Measurements from ENCODE around the gene GPR37L1.
"Not testable (repeated sequence)": the region's sequence is repeated elsewhere in the genome, so short reads cannot be mapped to it uniquely, and the experiment has no call there.

The GPR37L1 gene

GRCh38 chr1:202133496-202133895 lies 10.8 kb downstream of the GPR37L1 start:
- no peak for TF ChIP-seq CTCF (IDR thresholded peaks at IDR 0.05; ENCODE audit: low read depth, low read length)
- no peak for DNase-seq (ENCODE audit: low read depth in 2 of 2)
- no peak overlapping the region for H3K4me3 ChIP-seq (replicated peaks in 1 of 2; ENCODE audit: low read depth in 2 of 2, low read length in 2 of 2)

- DNase-seq (ENCODE audit: low read depth in 2 of 2): no peak
- TF ChIP-seq CTCF (IDR thresholded peaks at IDR 0.05; ENCODE audit: low read depth, low read length): no peak
- no peak overlapping the region for H3K4me3 ChIP-seq (replicated peaks in 1 of 2; ENCODE audit: low read depth in 2 of 2, low read length in 2 of 2)
Observed at GRCh38 chr1:202133989-202134388, 11.3 kb downstream of the GPR37L1 start.

- no peak for TF ChIP-seq CTCF (IDR thresholded peaks at IDR 0.05; ENCODE audit: low read depth, low read length)
- H3K4me3 ChIP-seq (replicated peaks in 1 of 2; ENCODE audit: low read depth in 2 of 2, low read length in 2 of 2): no peak overlapping the region
- DNase-seq (ENCODE audit: low read depth in 2 of 2): no peak
Observed at GRCh38 chr1:202134645-202135172, 12.0 kb downstream of the GPR37L1 start.

GRCh38 chr1:202135221-202135721 lies 12.6 kb downstream of the GPR37L1 start:
- H3K4me3 ChIP-seq (replicated peaks in 1 of 2; ENCODE audit: low read depth in 2 of 2, low read length in 2 of 2): no peak overlapping the region
- TF ChIP-seq CTCF (IDR thresholded peaks at IDR 0.05; ENCODE audit: low read depth, low read length): peak; percentile 85
- DNase-seq (ENCODE audit: low read depth in 2 of 2): peak; percentile 69 to 71

- no peak for TF ChIP-seq CTCF (IDR thresholded peaks at IDR 0.05; ENCODE audit: low read depth, low read length)
- no peak overlapping the region for H3K4me3 ChIP-seq (replicated peaks in 1 of 2; ENCODE audit: low read depth in 2 of 2, low read length in 2 of 2)
- no peak for DNase-seq (ENCODE audit: low read depth in 2 of 2)
Observed at GRCh38 chr1:202140833-202141232, 18.1 kb downstream of the GPR37L1 start.

- not testable (repeated sequence) for H3K4me3 ChIP-seq (replicated peaks in 1 of 2; ENCODE audit: low read depth in 2 of 2, low read length in 2 of 2)
Observed at GRCh38 chr1:202141468-202141867, 18.8 kb downstream of the GPR37L1 start.

GRCh38 chr1:202143011-202143767 lies 20.5 kb downstream of the GPR37L1 start:
- TF ChIP-seq CTCF (IDR thresholded peaks at IDR 0.05; ENCODE audit: low read depth, low read length): no peak
- peak; percentile 18 to 20 for DNase-seq (ENCODE audit: low read depth in 2 of 2)
- H3K4me3 ChIP-seq (replicated peaks in 1 of 2; ENCODE audit: low read depth in 2 of 2, low read length in 2 of 2): peak overlapping the region; percentile 84 to 91

More at GRCh38 chr1:202141468-202141867, 18.8 kb downstream of the GPR37L1 start:
- not testable (repeated sequence) for DNase-seq (ENCODE audit: low read depth in 2 of 2)

Data from cardiac fibroblast (primary cell).